Calu3 (cell line): ENCODE data around the gene CRLF1. TPM values are rescaled to one million over a fixed set of nuclear protein-coding genes. Genes with fewer than 3 reads are reported as not detected.

Experiments used
- BruUV-seq: library from RNA; stranded (reverse); fragments of 400-500 nt; replicated peaks from 2 replicates; lab custom pipeline; 2021; lab: Mats Ljungman, UMichigan
- CTCF ChIA-PET: fragments of 300-600 bp; sonication (Branson Sonifier 250); formaldehyde crosslinking; loops from one replicate; lab custom pipeline; 2022; ENCODE audit warnings: antibody characterized with exemption; lab: Charles Lee
- DNase-seq: peaks from one replicate; pipeline ENCODE4 v3.0.0; 2022
- H3K27ac Mint-ChIP-seq: one replicate; pipeline ENCODE4 v1.8.0; 2022; ENCODE audit warnings: mixed read lengths; ENCODE audit not compliant: unreplicated experiment
- H3K27me3 Mint-ChIP-seq: one replicate; pipeline ENCODE4 v1.8.0; 2022; ENCODE audit warnings: mixed read lengths; ENCODE audit not compliant: unreplicated experiment
- H3K36me3 Mint-ChIP-seq: one replicate; pipeline ENCODE4 v1.8.0; 2022; ENCODE audit warnings: mild to moderate bottlenecking, moderate library complexity, mixed read lengths; ENCODE audit not compliant: insufficient read depth, unreplicated experiment
- H3K4me1 Mint-ChIP-seq: one replicate; pipeline ENCODE4 v1.8.0; 2022; ENCODE audit warnings: mild to moderate bottlenecking, low read depth, mixed read lengths; ENCODE audit not compliant: unreplicated experiment
- H3K4me3 Mint-ChIP-seq: one replicate; pipeline ENCODE4 v1.8.0; 2022; ENCODE audit warnings: mild to moderate bottlenecking, low read depth, moderate library complexity, mixed read lengths; ENCODE audit not compliant: unreplicated experiment
- H3K9me3 Mint-ChIP-seq: one replicate; pipeline ENCODE4 v1.8.0; 2022; ENCODE audit warnings: low read depth, mixed read lengths; ENCODE audit not compliant: unreplicated experiment
- intact Hi-C: fragments of 100-400 bp; cut with micrococcal nuclease; formaldehyde crosslinking; loops from one replicate; pipeline ENCODE4 v1.10.0; 2022; ENCODE audit not compliant: unreplicated experiment
- total RNA-seq: library from RNA; stranded (reverse); gene quantifications from 2 replicates; pipeline ENCODE4 v1.2.3, GENCODE V29; 2022
- TF ChIP-seq, protein P1 (sequence below): fragments of 200-600 bp; IDR thresholded peaks from one replicate; pipeline ENCODE4 v1.8.0; 2022; ENCODE audit warnings: antibody characterized with exemption; ENCODE audit not compliant: unreplicated experiment

Gene CRLF1
- total RNA-seq, 1 experiment from 2014 or later: not detected

DNA sequence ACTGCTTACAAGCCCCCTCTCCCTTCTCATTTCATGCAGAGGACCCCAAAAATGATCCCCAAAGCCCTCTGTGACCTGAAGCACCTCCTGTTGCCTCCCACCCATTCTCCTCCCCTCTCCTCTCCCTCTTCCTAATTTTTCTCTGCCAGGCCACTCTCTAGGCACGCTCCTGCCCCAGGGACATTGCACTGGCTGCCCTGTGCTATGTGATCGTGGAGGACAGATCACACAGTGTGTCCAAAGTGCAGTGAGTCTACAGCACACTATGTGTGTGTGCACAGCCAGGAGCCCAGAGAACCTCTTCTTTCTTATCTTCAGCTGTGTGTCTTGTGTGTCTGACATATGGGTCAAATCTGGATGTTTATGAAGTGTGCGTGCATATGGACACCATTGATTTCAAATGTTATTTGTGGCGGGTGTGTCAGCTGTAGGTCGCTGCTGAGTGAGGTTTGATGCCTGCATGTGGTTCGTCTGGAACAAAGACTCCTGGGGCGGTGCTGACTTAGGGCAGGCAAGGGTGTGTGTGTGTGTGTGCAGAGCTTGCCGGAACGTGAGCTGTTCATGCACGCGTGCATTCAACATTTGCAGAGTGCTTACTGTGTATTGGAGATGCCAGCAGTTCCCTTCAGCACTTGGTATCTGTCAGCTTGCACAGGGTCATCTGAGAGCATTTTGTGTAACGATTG is 28.2 kb upstream of the CRLF1 start:
- CTCF ChIA-PET: no interaction called here
- Mint-ChIP-seq H3K27ac (no peak overlapping the region), H3K4me3 (no peak overlapping the region), H3K36me3 (peaks cover 23% of the 10 kb centered on the region), H3K4me1 (peaks cover 19% of the 10 kb centered on the region), H3K27me3 (peaks cover 21% of the 10 kb centered on the region), H3K9me3 (no peaks in the 10 kb centered on the region)
- TF ChIP-seq, protein P1, sequence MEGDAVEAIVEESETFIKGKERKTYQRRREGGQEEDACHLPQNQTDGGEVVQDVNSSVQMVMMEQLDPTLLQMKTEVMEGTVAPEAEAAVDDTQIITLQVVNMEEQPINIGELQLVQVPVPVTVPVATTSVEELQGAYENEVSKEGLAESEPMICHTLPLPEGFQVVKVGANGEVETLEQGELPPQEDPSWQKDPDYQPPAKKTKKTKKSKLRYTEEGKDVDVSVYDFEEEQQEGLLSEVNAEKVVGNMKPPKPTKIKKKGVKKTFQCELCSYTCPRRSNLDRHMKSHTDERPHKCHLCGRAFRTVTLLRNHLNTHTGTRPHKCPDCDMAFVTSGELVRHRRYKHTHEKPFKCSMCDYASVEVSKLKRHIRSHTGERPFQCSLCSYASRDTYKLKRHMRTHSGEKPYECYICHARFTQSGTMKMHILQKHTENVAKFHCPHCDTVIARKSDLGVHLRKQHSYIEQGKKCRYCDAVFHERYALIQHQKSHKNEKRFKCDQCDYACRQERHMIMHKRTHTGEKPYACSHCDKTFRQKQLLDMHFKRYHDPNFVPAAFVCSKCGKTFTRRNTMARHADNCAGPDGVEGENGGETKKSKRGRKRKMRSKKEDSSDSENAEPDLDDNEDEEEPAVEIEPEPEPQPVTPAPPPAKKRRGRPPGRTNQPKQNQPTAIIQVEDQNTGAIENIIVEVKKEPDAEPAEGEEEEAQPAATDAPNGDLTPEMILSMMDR: no peak
- DNase-seq: no peak
- BruUV-seq: no TSS peak
- intact Hi-C loops: no loop called here

DNA sequence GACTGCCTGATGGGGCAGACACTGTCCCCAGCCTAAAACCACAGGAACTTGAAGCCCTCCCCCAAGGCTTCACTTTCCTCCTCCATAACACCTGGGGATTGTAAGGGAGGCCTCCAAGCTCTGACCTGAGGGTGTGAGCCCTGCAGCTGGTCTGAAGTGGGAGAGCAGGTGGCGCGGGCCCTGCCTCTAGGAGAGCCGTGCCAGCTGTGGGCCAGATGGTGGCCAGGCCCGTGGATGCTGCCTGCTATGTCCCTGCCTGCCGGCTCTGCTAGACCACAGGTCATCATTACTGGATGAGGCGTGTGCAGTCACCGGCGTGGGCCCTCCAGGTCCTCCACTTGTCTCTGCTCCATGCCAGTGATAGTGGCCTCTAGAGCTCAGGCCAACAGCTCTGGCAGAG is 26.7 kb upstream of the CRLF1 start:
- Mint-ChIP-seq H3K36me3 (peaks cover 23% of the 10 kb centered on the region), H3K27me3 (peaks cover 21% of the 10 kb centered on the region), H3K4me3 (no peak overlapping the region), H3K9me3 (no peaks in the 10 kb centered on the region), H3K27ac (no peak overlapping the region), H3K4me1 (peaks cover 18% of the 10 kb centered on the region)
- no peak for DNase-seq
- TF ChIP-seq, protein P1: no peak
- BruUV-seq: no TSS peak
- CTCF ChIA-PET: no interaction called here
- intact Hi-C loops: no loop called here

DNA sequence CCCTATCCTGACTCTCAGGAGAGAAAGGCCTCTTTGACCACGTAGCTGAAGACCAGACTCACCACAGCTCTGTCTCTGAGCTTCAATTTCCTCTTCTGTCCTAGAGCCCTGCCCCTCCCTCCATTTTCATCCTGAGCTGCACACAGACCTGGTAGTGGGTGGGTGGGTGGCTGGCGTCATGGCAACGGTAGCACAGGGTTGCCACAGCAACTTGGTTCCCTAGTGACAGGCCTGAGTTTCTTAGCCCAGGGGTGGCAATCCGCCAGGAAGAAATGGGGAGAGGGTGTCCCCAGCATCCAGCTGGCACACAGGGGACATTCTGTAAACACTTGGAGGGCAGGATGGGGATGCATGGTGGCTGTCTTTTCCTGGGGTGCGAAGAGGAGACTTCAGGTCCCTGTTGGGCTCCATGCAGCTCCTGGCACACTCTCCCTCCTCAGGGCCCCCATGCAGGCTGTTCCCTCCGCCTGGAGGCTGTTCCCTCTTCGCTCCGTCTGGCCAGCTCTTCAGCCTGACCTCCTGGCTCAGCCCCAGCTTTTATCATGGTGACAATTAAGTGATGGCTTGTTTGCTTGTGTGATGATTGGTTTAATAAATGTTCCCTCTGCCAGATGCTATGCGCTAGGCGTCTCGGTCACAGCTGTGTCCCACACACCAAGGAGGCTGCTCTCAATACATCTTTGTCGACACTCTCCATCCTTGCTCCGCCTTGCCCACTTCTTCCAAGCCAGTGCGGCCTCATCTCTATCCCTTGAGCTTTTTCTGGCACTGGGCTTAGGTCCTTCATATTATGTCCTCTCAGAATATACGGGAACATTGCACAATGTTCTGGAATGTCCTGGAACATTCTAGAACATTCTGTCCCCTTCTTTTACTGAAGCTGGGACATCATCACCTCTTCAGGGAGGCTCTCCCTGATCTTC is 22.8 kb upstream of the CRLF1 start:
- Mint-ChIP-seq H3K36me3 (no peaks in the 10 kb centered on the region), H3K4me1 (no peaks in the 10 kb centered on the region), H3K9me3 (no peaks in the 10 kb centered on the region), H3K4me3 (no peak overlapping the region), H3K27ac (no peak overlapping the region), H3K27me3 (peaks cover 4% of the 10 kb centered on the region)
- no TSS peak for BruUV-seq
- intact Hi-C loops: no loop called here
- CTCF ChIA-PET: no interaction called here
- DNase-seq: no peak
- TF ChIP-seq, protein P1: no peak

DNA sequence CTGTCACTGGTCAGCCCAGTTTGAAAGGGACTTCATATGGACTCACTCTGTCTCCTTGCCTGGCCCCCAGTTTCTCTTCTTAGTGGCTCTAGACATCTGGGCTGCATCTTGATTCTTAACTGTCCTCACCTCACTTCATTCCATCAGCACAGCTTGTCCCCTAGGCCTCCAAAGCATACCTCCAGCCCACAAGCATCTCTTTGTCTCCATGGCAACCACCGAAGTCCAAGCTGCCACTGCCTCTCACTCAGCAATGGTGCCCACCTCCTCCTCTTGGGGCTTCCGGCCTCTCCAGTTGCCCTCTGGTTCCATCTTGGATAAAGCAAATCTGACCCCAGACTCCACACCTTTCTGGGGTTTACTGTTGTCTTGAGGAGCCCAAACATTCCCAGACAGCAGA is 20.3 kb upstream of the CRLF1 start:
- no peaks in the 10 kb centered on the region for H3K27me3 Mint-ChIP-seq
- H3K27ac Mint-ChIP-seq: no peak overlapping the region
- CTCF ChIA-PET: no interaction called here
- no peak overlapping the region for H3K4me3 Mint-ChIP-seq
- no peaks in the 10 kb centered on the region for H3K4me1 Mint-ChIP-seq
- TF ChIP-seq, protein P1: no peak
- H3K36me3 Mint-ChIP-seq: no peaks in the 10 kb centered on the region
- BruUV-seq: no TSS peak
- H3K9me3 Mint-ChIP-seq: no peaks in the 10 kb centered on the region
- intact Hi-C loops: no loop called here
- DNase-seq: no peak
